ENCODE measurements around the gene YARS2.

GRCh38 chr12:32801269-32801980, 45.7 kb upstream of the YARS2 start:
- no peak for TF ChIP-seq EZH2phosphoT487 (IDR thresholded peaks at IDR 0.05; ENCODE audit: low read length)
- no peak for TF ChIP-seq CTCF (IDR thresholded peaks at IDR 0.05; ENCODE audit: low read length)

Measured in MM.1S (cell line).